SU-DHL-6 (cell line): ENCODE data around the gene PROSER1.
A peak's percentile ranks its signal among the peaks of the same experiment; 100 is the strongest.

Source experiments
- H2AFZ ChIP-seq: fragments of 200-600 bp; sonication (generic); 2 replicates; pipeline ENCODE4 v1.6.1; 2014; ENCODE audit warnings: low read depth, mild to moderate bottlenecking, moderate library complexity, mixed read lengths, antibody characterized with exemption, low read length; ENCODE audit not compliant: severe bottlenecking
- H3F3A ChIP-seq: fragments of 200-600 bp; shearing (Covaris generic); 2 replicates; pipeline ENCODE4 v1.6.0; 2016; ENCODE audit warnings: antibody characterized with exemption, mild to moderate bottlenecking; ENCODE audit not compliant: insufficient read depth
- H3K27ac ChIP-seq: fragments of 200-600 bp; sonication (generic); 2 replicates; pipeline ENCODE4 v1.5.1; 2016; ENCODE audit warnings: low read depth, mild to moderate bottlenecking, low read length, moderate library complexity, mixed read lengths
- H3K27me3 ChIP-seq: fragments of 200-600 bp; sonication (generic), shearing (Covaris generic); 2 replicates; pipeline ENCODE4 v1.6.0; 2014; ENCODE audit warnings: mild to moderate bottlenecking, low read length
- H3K36me3 ChIP-seq: fragments of 200-600 bp; sonication (generic); 2 replicates; pipeline ENCODE4 v1.6.1; 2014; ENCODE audit warnings: mild to moderate bottlenecking, low read length, mixed read lengths
- H3K4me2 ChIP-seq: fragments of 300-600, 200-600 bp; shearing (Covaris generic), sonication (generic); 2 replicates; pipeline ENCODE4 v1.6.0; 2014; ENCODE audit warnings: low read length, low read depth, mild to moderate bottlenecking; ENCODE audit not compliant: poor library complexity, severe bottlenecking
- H3K4me3 ChIP-seq: fragments of 200-600 bp; sonication (generic); 2 replicates; pipeline ENCODE4 v1.5.1; 2014; ENCODE audit warnings: antibody characterized with exemption, low read length, mild to moderate bottlenecking, mixed read lengths; ENCODE audit not compliant: insufficient read depth, poor library complexity, severe bottlenecking
- H3K79me2 ChIP-seq: fragments of 200-600 bp; sonication (generic); 2 replicates; pipeline ENCODE4 v1.6.1; 2014; ENCODE audit warnings: mild to moderate bottlenecking, low read length, moderate library complexity; ENCODE audit not compliant: insufficient read depth
- H3K9ac ChIP-seq: fragments of 200-600 bp; sonication (generic); 2 replicates; pipeline ENCODE4 v1.7.0; 2014; ENCODE audit warnings: mild to moderate bottlenecking, low read length
- H3K9me2 ChIP-seq: fragments of 200-600 bp; sonication (generic); replicated peaks from 2 replicates; pipeline ENCODE4 v1.6.1; 2014; ENCODE audit warnings: low read length; ENCODE audit not compliant: insufficient read depth
- H3K9me3 ChIP-seq: fragments of 200-600 bp; sonication (generic); 2 replicates; pipeline ENCODE4 v1.6.1; 2014; ENCODE audit warnings: low read length, mixed read lengths; ENCODE audit not compliant: insufficient read depth
- H4K20me1 ChIP-seq: fragments of 200-600 bp; sonication (generic); 2 replicates; pipeline ENCODE4 v1.6.1; 2014; ENCODE audit warnings: low read depth, mild to moderate bottlenecking, antibody characterized with exemption, low read length, moderate library complexity, mixed read lengths
- CTCF ChIP-seq: fragments of 200-600 bp; sonication (generic); IDR thresholded peaks from one replicate; pipeline ENCODE4 v1.5.1; 2017; ENCODE audit warnings: antibody characterized with exemption, mild to moderate bottlenecking, low read length, moderate library complexity; ENCODE audit not compliant: insufficient read depth, poor library complexity, severe bottlenecking
- EZH2phosphoT487 ChIP-seq: fragments of 200-600 bp; sonication (generic), shearing (Covaris generic); conservative IDR thresholded peaks from 2 replicates; pipeline ENCODE4 v1.6.1; 2018; ENCODE audit warnings: mild to moderate bottlenecking, antibody characterized with exemption, low read length, moderate library complexity, mixed read lengths

PROSER1 gene

DNA sequence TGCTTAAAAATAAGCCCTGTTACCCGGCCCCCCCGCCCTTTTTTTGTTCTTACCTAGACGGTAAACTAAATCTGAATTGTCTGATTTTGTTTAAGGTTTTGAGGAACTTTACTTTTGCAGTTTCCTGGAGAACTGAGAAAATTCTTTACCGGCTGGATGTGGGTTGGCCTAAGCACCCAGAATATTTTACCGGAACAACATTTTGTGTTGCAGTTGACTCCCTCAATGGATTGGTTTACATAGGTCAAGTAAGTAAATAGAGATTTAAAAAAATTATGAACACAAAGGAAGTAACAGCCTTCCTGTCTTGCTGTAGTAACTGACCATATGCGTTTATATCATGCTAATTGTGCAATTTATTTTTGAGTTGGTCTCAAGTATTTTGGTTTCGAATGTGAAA lies 1.2 kb upstream of the PROSER1 start:
- Histone ChIP-seq H3K4me2 (peak overlapping the region; percentile 83), H3F3A (peaks cover 24% of the 10 kb centered on the region; the same call in 1 of the 2 replicates), H3K36me3 (peaks cover 9% of the 10 kb centered on the region), H2AFZ (peak overlapping the region; percentile 83), H3K27ac (peak overlapping the region; percentile 86), H3K9me2 (no peaks in the 10 kb centered on the region), H3K27me3 (no peaks in the 10 kb centered on the region), H3K9ac (peak overlapping the region; percentile 68), H3K4me3 (peak overlapping the region; percentile 96), H4K20me1 (no peaks in the 10 kb centered on the region), H3K79me2 (peaks cover 40% of the 10 kb centered on the region), H3K9me3 (no peaks in the 10 kb centered on the region)
- no peak for TF ChIP-seq CTCF
- TF ChIP-seq EZH2phosphoT487, result no peak

DNA sequence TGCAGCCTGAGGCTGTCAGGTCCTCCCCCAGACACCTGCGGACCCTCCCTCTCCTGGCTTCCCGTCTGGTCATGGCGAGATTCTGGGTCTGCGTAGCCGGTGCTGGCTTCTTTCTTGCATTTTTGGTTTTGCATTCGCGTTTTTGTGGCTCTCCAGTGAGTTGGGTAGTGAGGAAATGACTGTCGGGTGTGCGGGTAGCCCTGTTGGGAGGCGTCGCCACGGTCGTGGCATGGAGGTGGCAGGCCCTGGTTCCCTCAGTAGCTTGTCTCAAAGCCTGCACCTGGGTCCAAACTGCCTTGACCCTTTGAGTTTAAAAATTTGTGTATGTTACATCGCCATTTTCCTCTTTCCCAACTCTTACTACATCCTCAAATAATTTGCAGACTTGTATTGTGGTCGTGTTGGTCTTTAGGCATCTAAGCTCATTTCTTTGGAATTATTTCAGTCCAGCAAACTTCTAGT lies 711 bp upstream of the PROSER1 start:
- Histone ChIP-seq H3K79me2 (peaks cover 45% of the 10 kb centered on the region), H3K27me3 (no peaks in the 10 kb centered on the region), H3K4me3 (peak overlapping the region; percentile 96), H3K4me2 (peak overlapping the region; percentile 83), H3F3A (peaks cover 24% of the 10 kb centered on the region; the same call in 1 of the 2 replicates), H3K9me3 (no peaks in the 10 kb centered on the region), H3K9ac (peak overlapping the region; percentile 68), H4K20me1 (no peaks in the 10 kb centered on the region), H3K9me2 (no peaks in the 10 kb centered on the region), H2AFZ (peak overlapping the region; percentile 83), H3K36me3 (peaks cover 12% of the 10 kb centered on the region), H3K27ac (peak overlapping the region; percentile 86)
- no peak for TF ChIP-seq EZH2phosphoT487
- no peak for TF ChIP-seq CTCF

DNA sequence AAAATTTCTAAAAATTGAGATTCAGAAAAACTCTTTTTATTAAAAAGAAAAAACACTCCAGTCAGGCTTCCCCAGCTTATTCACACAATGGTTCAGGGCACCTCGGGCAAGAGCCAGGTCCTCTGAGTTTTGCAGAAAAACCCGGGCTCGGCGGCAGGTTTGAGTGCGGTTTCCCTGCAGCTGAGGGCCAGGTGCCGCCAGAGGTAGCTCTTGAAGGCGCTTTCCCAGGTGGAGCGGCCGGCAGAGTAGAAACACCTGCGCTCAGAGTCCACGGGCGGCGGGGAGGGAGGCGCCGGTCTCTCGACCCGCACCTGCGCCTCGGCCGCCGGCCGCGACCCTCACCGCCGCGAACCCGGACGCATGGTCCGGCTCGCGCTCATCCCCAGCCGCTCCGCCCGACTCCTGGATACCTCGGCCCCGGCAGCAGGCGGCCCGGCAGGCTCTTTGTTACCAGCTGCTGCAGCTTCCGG lies 444 bp downstream of the PROSER1 start:
- Histone ChIP-seq H3K9me2 (no peaks in the 10 kb centered on the region), H3K4me2 (peak overlapping the region; percentile 83), H4K20me1 (no peaks in the 10 kb centered on the region), H3K9me3 (no peaks in the 10 kb centered on the region), H3K79me2 (peaks cover 56% of the 10 kb centered on the region), H3K4me3 (peak overlapping the region; percentile 96), H3F3A (peaks cover 24% of the 10 kb centered on the region; the same call in 1 of the 2 replicates), H3K9ac (peak overlapping the region; percentile 68), H3K27ac (peak overlapping the region; percentile 86), H3K27me3 (no peaks in the 10 kb centered on the region), H3K36me3 (peaks cover 12% of the 10 kb centered on the region), H2AFZ (peak overlapping the region; percentile 83)
- TF ChIP-seq EZH2phosphoT487 (no peak), CTCF (no peak)
